ENCODE measurements around the gene ZNF341. TPM values are rescaled to one million over a fixed set of nuclear protein-coding genes. Genes with fewer than 3 reads are reported as not detected.
A peak's percentile ranks its signal among the peaks of the same experiment; 100 is the strongest.

ZNF341 gene
- total RNA-seq, 1 donor from 2014 or later = 1.8 TPM

- Histone ChIP-seq H3K27ac (replicated peaks) (no peak overlapping the region), H3K4me1 (peaks cover 19% of the 10 kb centered on the region), H3K27me3 (ENCODE audit: low read depth) (no peaks in the 10 kb centered on the region), H3K4me3 (no peak overlapping the region), H3K9me3 (replicated peaks) (no peaks in the 10 kb centered on the region), H3K36me3 (no peaks in the 10 kb centered on the region)
- DNase-seq = no peak
- TF ChIP-seq, protein P1, sequence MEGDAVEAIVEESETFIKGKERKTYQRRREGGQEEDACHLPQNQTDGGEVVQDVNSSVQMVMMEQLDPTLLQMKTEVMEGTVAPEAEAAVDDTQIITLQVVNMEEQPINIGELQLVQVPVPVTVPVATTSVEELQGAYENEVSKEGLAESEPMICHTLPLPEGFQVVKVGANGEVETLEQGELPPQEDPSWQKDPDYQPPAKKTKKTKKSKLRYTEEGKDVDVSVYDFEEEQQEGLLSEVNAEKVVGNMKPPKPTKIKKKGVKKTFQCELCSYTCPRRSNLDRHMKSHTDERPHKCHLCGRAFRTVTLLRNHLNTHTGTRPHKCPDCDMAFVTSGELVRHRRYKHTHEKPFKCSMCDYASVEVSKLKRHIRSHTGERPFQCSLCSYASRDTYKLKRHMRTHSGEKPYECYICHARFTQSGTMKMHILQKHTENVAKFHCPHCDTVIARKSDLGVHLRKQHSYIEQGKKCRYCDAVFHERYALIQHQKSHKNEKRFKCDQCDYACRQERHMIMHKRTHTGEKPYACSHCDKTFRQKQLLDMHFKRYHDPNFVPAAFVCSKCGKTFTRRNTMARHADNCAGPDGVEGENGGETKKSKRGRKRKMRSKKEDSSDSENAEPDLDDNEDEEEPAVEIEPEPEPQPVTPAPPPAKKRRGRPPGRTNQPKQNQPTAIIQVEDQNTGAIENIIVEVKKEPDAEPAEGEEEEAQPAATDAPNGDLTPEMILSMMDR (IDR thresholded peaks at IDR 0.05; ENCODE audit: borderline replicate concordance) = no peak
- intact Hi-C loops (cut with micrococcal nuclease) = no loop called here
These were observed 3.3 kb upstream of the ZNF341 start for GRCh38 chr20:33728463-33728862.

DNA sequence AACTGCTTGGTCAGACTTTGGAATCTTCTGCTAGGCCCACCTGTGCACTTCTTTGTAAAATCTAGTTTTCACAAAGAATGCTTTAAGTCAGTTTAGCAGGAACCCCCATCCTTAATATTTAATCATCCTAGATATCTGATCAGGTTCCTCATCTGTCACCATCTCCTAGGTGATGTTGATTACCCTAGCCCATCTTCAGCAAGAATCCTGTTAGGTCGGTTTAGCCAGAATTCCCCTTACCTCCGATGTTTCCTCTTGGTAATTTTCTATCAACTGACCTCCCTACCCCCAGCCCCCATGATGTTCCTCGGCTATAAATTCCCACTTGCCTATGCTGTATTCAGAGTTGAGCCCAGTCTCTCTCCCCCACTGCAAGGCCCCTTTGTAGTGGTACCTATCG lies 2.7 kb upstream of the ZNF341 start:
- TF ChIP-seq, protein P1 (IDR thresholded peaks at IDR 0.05; ENCODE audit: borderline replicate concordance) = no peak
- DNase-seq = no peak
- no peaks in the 10 kb centered on the region for H3K9me3 ChIP-seq (replicated peaks)
- intact Hi-C loops (cut with micrococcal nuclease) = no loop called here
- no peaks in the 10 kb centered on the region for H3K36me3 ChIP-seq
- H3K4me1 ChIP-seq = peaks cover 25% of the 10 kb centered on the region
- no peak overlapping the region for H3K4me3 ChIP-seq
- H3K27me3 ChIP-seq (ENCODE audit: low read depth) = no peaks in the 10 kb centered on the region
- no peak overlapping the region for H3K27ac ChIP-seq (replicated peaks)

DNA sequence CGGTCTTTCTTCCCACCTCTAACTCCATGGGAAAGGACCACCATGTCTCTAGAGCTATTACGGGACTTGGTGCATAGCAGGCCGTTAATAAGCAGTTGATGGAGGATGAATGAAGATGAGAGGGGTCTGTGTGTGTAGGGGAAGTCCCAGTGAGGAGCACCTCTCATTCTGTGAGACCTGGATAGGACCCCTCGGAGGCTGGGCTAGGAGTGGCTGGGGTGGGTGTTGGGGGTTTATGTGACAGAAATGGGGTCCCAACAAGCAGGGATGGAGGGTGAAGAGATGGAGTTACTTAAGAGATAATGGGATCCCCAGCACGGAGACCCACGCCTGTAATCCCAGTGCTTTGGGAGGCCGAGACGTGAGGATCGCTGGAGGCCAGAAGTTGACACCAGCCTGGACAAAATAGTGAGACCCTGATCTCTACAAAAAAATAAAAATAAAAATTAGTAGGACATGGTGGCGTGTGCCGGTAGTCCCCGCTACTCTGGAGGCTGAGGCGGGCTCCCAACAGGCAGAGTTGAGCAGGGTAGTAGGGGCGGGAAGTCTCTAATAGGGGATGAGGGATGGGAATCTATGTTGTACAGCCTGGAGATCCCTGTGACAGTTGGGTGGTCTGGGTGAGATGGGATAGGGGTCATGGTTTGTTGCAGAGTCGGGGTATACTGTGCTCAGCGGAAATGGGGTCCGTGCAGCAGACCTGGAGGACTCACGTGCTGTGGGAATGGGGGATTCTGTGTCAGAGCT lies 677 bp upstream of the ZNF341 start:
- H3K27me3 ChIP-seq (ENCODE audit: low read depth) = no peaks in the 10 kb centered on the region
- TF ChIP-seq, protein P1 (IDR thresholded peaks at IDR 0.05; ENCODE audit: borderline replicate concordance) = no peak
- peaks cover 30% of the 10 kb centered on the region for H3K4me1 ChIP-seq
- H3K36me3 ChIP-seq = peaks cover 1% of the 10 kb centered on the region
- intact Hi-C loops (cut with micrococcal nuclease) = no loop called here
- no peak for DNase-seq
- peak overlapping the region; percentile 94 for H3K27ac ChIP-seq (replicated peaks)
- peak overlapping the region; percentile 68 for H3K4me3 ChIP-seq
- peaks cover 7% of the 10 kb centered on the region for H3K9me3 ChIP-seq (replicated peaks)

- peak; percentile 89 for DNase-seq
- Histone ChIP-seq H3K4me1 (peaks cover 30% of the 10 kb centered on the region), H3K9me3 (replicated peaks) (peaks cover 19% of the 10 kb centered on the region), H3K4me3 (peak overlapping the region; percentile 68), H3K36me3 (peaks cover 14% of the 10 kb centered on the region), H3K27me3 (ENCODE audit: low read depth) (no peaks in the 10 kb centered on the region), H3K27ac (replicated peaks) (peak overlapping the region; percentile 94)
- intact Hi-C loops (cut with micrococcal nuclease) = no loop called here
- TF ChIP-seq, protein P1 (IDR thresholded peaks at IDR 0.05; ENCODE audit: borderline replicate concordance) = no peak
These were observed 572 bp downstream of the ZNF341 start for GRCh38 chr20:33732166-33732970.

GRCh38 chr20:33733654-33734576 lies 2.1 kb downstream of the ZNF341 start:
- Histone ChIP-seq H3K4me3 (peak overlapping the region; percentile 68), H3K9me3 (replicated peaks) (peaks cover 28% of the 10 kb centered on the region), H3K4me1 (peaks cover 30% of the 10 kb centered on the region), H3K27me3 (ENCODE audit: low read depth) (no peaks in the 10 kb centered on the region), H3K36me3 (peaks cover 16% of the 10 kb centered on the region), H3K27ac (replicated peaks) (peak overlapping the region; percentile 94)
- TF ChIP-seq, protein P1 (IDR thresholded peaks at IDR 0.05; ENCODE audit: borderline replicate concordance) = no peak
- peak; percentile 29 for DNase-seq
- intact Hi-C loops (cut with micrococcal nuclease) = no loop called here
